Neural crest cell (in vitro differentiated cells): ENCODE results near the gene ST3GAL3. TPM values are rescaled to one million over a fixed set of nuclear protein-coding genes. Genes with fewer than 3 reads are reported as not detected.

Experiments used
- DNase-seq: peaks from one replicate; pipeline ENCODE4 v3.0.0; 2021; ENCODE audit warnings: low read depth, mixed read lengths, low spot score
- H3K27ac Mint-ChIP-seq: one replicate; pipeline ENCODE4 v1.8.0; 2021; ENCODE audit warnings: mild to moderate bottlenecking, mixed read lengths; ENCODE audit not compliant: unreplicated experiment
- H3K27me3 Mint-ChIP-seq: 2 replicates; pipeline ENCODE4 v1.8.0; 2021; ENCODE audit warnings: low read depth, mild to moderate bottlenecking, mixed read lengths
- H3K36me3 Mint-ChIP-seq: 2 replicates; pipeline ENCODE4 v1.8.0; 2021; ENCODE audit warnings: low read depth, mild to moderate bottlenecking, mixed read lengths
- H3K4me1 Mint-ChIP-seq: 2 replicates; pipeline ENCODE4 v1.8.0; 2021; ENCODE audit warnings: mixed read lengths
- H3K4me3 Mint-ChIP-seq: one replicate; pipeline ENCODE4 v1.8.0; 2021; ENCODE audit warnings: mild to moderate bottlenecking, mixed read lengths
- H3K9me3 Mint-ChIP-seq: 2 replicates; pipeline ENCODE4 v1.8.0; 2021; ENCODE audit warnings: mixed read lengths
- total RNA-seq: library from RNA; stranded (reverse); gene quantifications from 2 replicates; pipeline ENCODE4 v1.2.1, GENCODE V29; 2021
- TF ChIP-seq, protein P1 (sequence below): fragments of 200-600 bp; sonication (generic); conservative IDR thresholded peaks from 2 replicates; pipeline ENCODE4 v1.5.0; 2021; ENCODE audit warnings: antibody characterized with exemption, mild to moderate bottlenecking

ST3GAL3 gene
- total RNA-seq, 1 donor from 2014 or later = 37.4 TPM

- no peak for DNase-seq
- no peak overlapping the region for H3K4me3 Mint-ChIP-seq
- H3K9me3 Mint-ChIP-seq = no peaks in the 10 kb centered on the region
- H3K36me3 Mint-ChIP-seq = peaks cover 4% of the 10 kb centered on the region
- H3K27ac Mint-ChIP-seq = no peak overlapping the region
- H3K4me1 Mint-ChIP-seq = peaks cover 8% of the 10 kb centered on the region
- H3K27me3 Mint-ChIP-seq = no peaks in the 10 kb centered on the region
- TF ChIP-seq, protein P1, sequence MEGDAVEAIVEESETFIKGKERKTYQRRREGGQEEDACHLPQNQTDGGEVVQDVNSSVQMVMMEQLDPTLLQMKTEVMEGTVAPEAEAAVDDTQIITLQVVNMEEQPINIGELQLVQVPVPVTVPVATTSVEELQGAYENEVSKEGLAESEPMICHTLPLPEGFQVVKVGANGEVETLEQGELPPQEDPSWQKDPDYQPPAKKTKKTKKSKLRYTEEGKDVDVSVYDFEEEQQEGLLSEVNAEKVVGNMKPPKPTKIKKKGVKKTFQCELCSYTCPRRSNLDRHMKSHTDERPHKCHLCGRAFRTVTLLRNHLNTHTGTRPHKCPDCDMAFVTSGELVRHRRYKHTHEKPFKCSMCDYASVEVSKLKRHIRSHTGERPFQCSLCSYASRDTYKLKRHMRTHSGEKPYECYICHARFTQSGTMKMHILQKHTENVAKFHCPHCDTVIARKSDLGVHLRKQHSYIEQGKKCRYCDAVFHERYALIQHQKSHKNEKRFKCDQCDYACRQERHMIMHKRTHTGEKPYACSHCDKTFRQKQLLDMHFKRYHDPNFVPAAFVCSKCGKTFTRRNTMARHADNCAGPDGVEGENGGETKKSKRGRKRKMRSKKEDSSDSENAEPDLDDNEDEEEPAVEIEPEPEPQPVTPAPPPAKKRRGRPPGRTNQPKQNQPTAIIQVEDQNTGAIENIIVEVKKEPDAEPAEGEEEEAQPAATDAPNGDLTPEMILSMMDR = no peak
Observed at GRCh38 chr1:43789604-43790550, 82.5 kb downstream of the ST3GAL3 start.

GRCh38 chr1:43791243-43791642 lies 83.9 kb downstream of the ST3GAL3 start:
- H3K9me3 Mint-ChIP-seq = no peaks in the 10 kb centered on the region
- H3K36me3 Mint-ChIP-seq = peaks cover 4% of the 10 kb centered on the region
- H3K4me3 Mint-ChIP-seq = no peak overlapping the region
- TF ChIP-seq, protein P1 = no peak
- H3K4me1 Mint-ChIP-seq = peaks cover 8% of the 10 kb centered on the region
- H3K27ac Mint-ChIP-seq = no peak overlapping the region
- no peaks in the 10 kb centered on the region for H3K27me3 Mint-ChIP-seq
- no peak for DNase-seq

- peaks cover 8% of the 10 kb centered on the region for H3K4me1 Mint-ChIP-seq
Observed at GRCh38 chr1:43796111-43796581, 88.8 kb downstream of the ST3GAL3 start.

GRCh38 chr1:43797891-43798290 lies 90.6 kb downstream of the ST3GAL3 start:
- no peak for DNase-seq
- no peak overlapping the region for H3K4me3 Mint-ChIP-seq

More at GRCh38 chr1:43796111-43796581, 88.8 kb downstream of the ST3GAL3 start:
- H3K27ac Mint-ChIP-seq = no peak overlapping the region
- TF ChIP-seq, protein P1 = no peak
- no peaks in the 10 kb centered on the region for H3K9me3 Mint-ChIP-seq
- H3K36me3 Mint-ChIP-seq = peaks cover 13% of the 10 kb centered on the region
- H3K27me3 Mint-ChIP-seq = no peaks in the 10 kb centered on the region
- no peak overlapping the region for H3K4me3 Mint-ChIP-seq
- DNase-seq = no peak

More at GRCh38 chr1:43797891-43798290, 90.6 kb downstream of the ST3GAL3 start:
- no peaks in the 10 kb centered on the region for H3K9me3 Mint-ChIP-seq
- no peak overlapping the region for H3K27ac Mint-ChIP-seq
- no peaks in the 10 kb centered on the region for H3K4me1 Mint-ChIP-seq
- H3K27me3 Mint-ChIP-seq = no peaks in the 10 kb centered on the region
- TF ChIP-seq, protein P1 = no peak
- peaks cover 13% of the 10 kb centered on the region for H3K36me3 Mint-ChIP-seq
